Activated CD4-positive, alpha-beta T cell treated with anti-CD3 and anti-CD28 coated beads, Interleukin-2, amount 50 U/mL, for 1 hour (primary cell): ENCODE measurements around the gene PARD3B.

Experiments used
- DNase-seq: peaks from one replicate; pipeline ENCODE4 v3.0.0-alpha.2; 2020

Gene PARD3B

GRCh38 chr2:205296959-205297358, 751.7 kb downstream of the PARD3B start:
- DNase-seq = no peak

GRCh38 chr2:205297368-205297767, 752.1 kb downstream of the PARD3B start:
- DNase-seq = no peak

GRCh38 chr2:205297846-205298245, 752.6 kb downstream of the PARD3B start:
- DNase-seq = no peak

- no peak for DNase-seq
Measured at GRCh38 chr2:205311201-205311600, 765.9 kb downstream of the PARD3B start.

GRCh38 chr2:205321231-205321630, 776.0 kb downstream of the PARD3B start:
- DNase-seq = no peak

GRCh38 chr2:205323929-205324328, 778.7 kb downstream of the PARD3B start:
- DNase-seq = no peak

- no peak for DNase-seq
Measured at GRCh38 chr2:205324355-205324754, 779.1 kb downstream of the PARD3B start.

GRCh38 chr2:205333351-205333750, 788.1 kb downstream of the PARD3B start:
- DNase-seq = no peak

GRCh38 chr2:205337274-205337673, 792.0 kb downstream of the PARD3B start:
- no peak for DNase-seq

GRCh38 chr2:205338156-205338555, 792.9 kb downstream of the PARD3B start:
- DNase-seq = no peak

- no peak for DNase-seq
Measured at GRCh38 chr2:205343103-205343502, 797.8 kb downstream of the PARD3B start.

GRCh38 chr2:205346649-205347048, 801.4 kb downstream of the PARD3B start:
- no peak for DNase-seq

GRCh38 chr2:205347899-205348298, 802.6 kb downstream of the PARD3B start:
- DNase-seq = no peak

- no peak for DNase-seq
Measured at GRCh38 chr2:205352094-205352493, 806.8 kb downstream of the PARD3B start.

GRCh38 chr2:205352593-205352992, 807.3 kb downstream of the PARD3B start:
- no peak for DNase-seq

GRCh38 chr2:205357732-205358131, 812.5 kb downstream of the PARD3B start:
- no peak for DNase-seq

- DNase-seq = no peak
Measured at GRCh38 chr2:205358351-205358815, 813.1 kb downstream of the PARD3B start.

- DNase-seq = no peak
Measured at GRCh38 chr2:205361272-205361671, 816.0 kb downstream of the PARD3B start.

- no peak for DNase-seq
Measured at GRCh38 chr2:205361970-205362369, 816.7 kb downstream of the PARD3B start.

- no peak for DNase-seq
Measured at GRCh38 chr2:205364261-205364660, 819.0 kb downstream of the PARD3B start.

GRCh38 chr2:205366336-205367060, 821.2 kb downstream of the PARD3B start:
- no peak for DNase-seq

GRCh38 chr2:205367331-205367935, 822.2 kb downstream of the PARD3B start:
- no peak for DNase-seq

GRCh38 chr2:205369813-205370212, 824.5 kb downstream of the PARD3B start:
- DNase-seq = no peak

- no peak for DNase-seq
Measured at GRCh38 chr2:205370726-205371125, 825.5 kb downstream of the PARD3B start.

GRCh38 chr2:205372141-205372540, 826.9 kb downstream of the PARD3B start:
- DNase-seq = no peak
